Stimulated activated CD4-positive, alpha-beta T cell treated with anti-CD3 and anti-CD28 coated beads, Interleukin-4, amount 100 ng/mL, for 48 hours (primary cell): ENCODE data around the gene KRT78.
"Not testable (repeated sequence)": the region's sequence is repeated elsewhere in the genome, so short reads cannot be mapped to it uniquely, and the experiment has no call there.

Experiments used
- DNase-seq, 2 donors: peaks; one replicate each; pipeline ENCODE4 v3.0.0-alpha.2; 2020; ENCODE audit warnings: low read depth in 2 of 2

The KRT78 gene

DNA sequence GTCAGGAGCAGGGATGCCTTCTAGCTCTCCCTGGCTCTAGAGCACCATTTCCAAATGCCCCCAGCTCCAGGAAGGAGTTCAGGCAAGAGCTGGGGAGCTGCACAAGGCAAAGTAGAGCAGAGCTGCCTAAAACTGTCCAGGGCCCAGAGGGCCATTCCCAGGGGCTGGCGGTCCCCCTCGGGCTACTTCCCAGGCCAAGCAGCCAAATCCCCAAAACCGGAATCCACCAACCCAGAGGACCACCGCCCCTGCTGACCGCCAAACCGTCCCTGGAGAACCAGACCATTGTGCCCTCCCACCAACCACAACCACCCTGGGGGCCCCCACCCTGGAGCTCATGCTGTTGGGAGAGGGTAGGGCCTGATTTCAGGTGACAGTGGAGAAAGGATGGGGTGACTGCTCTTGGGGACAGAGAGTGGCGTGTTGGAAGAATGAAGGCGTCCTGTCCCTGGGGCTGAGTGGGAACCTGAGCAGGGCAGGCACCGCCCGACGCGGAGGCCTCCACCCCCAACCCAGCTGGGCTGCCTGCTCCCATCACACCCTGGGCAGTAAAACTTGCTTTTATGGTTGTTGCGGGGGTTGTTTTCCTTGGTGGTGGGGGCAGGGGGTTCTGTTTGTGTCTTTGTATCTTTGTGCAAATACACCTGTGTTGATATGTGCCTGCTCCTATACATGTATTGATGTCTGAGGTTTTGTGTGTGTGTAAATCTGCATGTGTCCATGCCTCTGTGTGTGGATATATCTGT is 24.0 kb upstream of the KRT78 start:
- DNase-seq, result no peak

DNA sequence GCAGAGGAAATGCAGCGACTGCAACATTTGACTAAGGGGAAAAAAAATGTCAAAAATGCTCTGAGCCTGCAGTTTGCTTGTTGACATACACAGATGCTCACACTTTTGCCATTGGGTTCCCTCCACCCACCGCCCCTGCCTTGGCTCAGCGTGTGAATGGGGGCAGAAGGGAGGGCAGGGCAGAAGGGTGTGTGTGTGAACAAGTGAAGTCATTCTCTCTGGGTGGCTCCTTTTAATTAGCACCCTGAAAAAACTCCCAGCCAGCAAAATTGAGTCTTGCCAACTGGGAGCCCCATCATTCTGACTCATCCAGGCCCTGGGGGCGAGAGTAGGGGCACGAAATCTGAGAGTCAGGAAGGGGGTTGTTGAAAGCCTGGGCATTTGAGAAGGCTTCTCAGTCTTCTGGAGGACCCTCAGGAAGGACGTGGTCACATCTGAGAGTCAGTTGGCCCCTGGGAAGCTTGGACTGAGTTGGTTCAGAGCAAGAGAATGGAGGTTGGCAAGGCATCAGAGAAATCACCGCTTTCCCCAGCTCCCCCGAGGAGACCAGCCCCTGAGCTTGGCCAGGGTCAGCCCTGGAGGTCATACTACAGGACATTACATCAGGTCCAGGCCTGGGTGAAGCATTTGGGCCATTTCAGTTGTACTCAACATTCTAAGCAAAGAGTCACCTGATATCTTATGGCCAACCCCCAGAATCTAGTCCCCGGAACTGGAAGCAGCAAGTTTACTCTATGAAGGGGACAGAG is 22.7 kb upstream of the KRT78 start:
- DNase-seq, result no peak

- DNase-seq, result peak; percentile 62 to 80
Observed at GRCh38 chr12:52870361-52871290, 21.8 kb upstream of the KRT78 start.

- no peak for DNase-seq
Observed at GRCh38 chr12:52867642-52868041, 18.8 kb upstream of the KRT78 start.

DNA sequence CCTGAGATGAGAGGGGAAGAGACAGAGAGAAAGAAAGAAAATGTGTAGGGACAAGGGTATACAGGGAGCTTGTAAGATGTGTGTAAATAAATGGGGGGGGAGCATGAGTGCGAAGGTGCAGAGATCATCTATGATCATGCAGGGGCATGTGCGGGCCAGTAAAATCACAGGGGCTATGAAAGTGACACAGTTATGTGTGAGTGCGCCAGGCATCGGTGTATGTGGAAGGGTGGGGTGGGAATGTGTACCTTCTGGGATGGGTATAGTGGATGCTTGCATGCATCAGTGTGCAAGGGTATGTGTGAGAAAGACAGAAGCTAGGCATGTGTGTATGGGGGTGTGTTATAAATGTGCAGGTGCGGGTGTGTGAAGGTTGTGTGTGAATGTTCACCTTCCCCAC is 18.4 kb upstream of the KRT78 start:
- DNase-seq, result no peak

DNA sequence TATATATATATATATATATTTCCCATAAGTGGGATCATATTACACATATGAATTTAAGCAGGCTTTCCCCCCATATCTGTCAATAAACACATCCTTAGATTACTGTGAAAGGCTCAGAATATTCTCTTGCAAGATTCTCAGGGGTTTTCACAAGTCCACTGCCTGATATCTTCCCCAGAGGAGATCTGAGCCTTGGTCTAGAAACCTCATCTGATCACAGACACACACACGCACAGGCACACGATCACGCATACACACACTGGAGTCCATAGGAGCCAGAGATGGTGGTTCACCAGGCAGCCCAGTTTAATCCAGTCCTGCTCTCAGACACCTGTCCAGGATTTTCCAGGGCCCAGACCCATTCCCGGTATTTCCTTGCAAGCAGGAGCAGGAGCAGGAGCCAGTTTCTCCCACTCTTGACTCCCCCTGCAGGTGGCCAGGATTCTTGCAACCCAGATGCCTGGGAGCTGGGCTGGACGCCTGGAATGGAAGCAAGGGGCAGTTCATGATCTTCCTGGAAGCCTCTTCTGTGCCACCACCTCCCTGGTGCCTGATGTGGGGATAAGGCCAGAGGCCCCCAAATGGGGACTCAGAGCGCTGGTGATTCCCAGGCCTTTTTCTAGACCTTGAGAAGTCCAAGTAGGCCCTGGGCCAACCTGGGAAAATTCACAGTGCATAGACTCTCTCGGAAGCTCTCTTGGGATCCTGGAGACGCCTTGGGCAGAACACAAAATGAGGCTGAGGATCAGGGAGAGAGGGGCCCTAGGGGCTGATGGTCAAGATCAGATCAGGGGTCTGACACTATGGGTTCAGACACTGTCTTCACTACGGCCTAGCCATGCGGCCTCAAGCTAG is 16.5 kb upstream of the KRT78 start:
- DNase-seq, result no peak

DNA sequence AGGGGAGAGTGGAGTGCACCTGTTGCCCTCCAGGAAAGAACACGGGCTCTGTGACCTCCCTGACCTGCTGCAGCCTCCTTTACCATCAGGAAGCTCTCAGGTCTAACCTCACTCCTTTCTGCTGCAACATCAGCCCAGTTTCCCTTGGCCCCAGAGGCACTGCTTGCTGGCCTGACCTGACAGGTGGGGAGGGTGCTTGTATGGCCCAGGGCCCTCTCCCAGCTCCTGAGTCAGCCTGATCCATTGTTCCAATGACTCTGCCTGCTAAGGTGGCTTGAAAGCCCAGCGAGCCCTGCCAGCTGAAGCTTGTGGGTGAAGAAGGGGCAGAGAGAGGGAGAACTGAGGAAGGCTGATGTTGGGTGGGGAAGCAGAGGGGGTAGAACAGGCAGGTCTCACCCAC is 13.2 kb upstream of the KRT78 start:
- DNase-seq, result no peak

GRCh38 chr12:52861511-52861910 is 12.7 kb upstream of the KRT78 start:
- no peak for DNase-seq

- no peak for DNase-seq
Observed at GRCh38 chr12:52860102-52860823, 11.5 kb upstream of the KRT78 start.

- DNase-seq, result no peak
Observed at GRCh38 chr12:52857500-52857899, 8.7 kb upstream of the KRT78 start.

GRCh38 chr12:52856787-52857186 is 8.0 kb upstream of the KRT78 start:
- no peak for DNase-seq

DNA sequence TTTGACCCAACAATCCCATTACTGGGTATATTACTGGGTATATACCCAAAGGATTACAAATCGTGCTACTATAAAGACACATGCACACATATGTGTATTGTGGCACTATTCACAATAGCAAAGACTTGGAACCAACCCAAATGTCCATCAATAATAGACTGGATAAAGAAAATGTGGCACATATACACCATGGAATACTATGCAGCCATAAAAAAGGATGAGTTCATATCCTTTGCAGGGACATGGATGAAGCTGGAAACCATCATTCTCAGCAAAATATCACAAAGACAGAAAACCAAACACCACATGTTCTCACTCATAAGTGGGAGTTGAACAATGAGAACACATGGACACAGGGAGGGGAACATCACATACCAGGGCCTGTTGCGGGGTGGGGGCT is 7.3 kb upstream of the KRT78 start:
- not testable (repeated sequence) for DNase-seq

DNA sequence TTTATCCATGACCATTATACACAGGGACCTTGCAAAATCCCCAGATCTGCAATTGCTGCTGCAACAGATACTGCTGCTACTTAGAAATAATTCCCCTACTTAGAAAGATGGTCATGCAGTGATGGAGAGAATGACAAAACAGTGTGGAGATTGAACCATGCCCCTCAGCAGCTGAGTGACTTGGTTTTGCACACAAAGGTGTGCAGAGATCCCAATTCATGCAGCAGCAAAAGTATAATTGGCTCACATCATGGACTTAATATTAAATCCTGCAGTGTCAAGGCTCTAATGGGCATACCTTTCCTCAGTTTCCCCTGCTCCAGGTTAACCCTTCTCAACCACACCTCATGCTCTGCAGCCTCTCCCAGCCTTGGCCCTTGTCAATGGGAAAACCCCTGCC is 3.0 kb upstream of the KRT78 start:
- no peak for DNase-seq

- DNase-seq, result no peak
Observed at GRCh38 chr12:52850681-52851080, 1.9 kb upstream of the KRT78 start.

- DNase-seq, result no peak
Observed at GRCh38 chr12:52849511-52849910, 717 bp upstream of the KRT78 start.

- DNase-seq, result no peak
Observed at GRCh38 chr12:52847335-52848102, 1.3 kb downstream of the KRT78 start.

DNA sequence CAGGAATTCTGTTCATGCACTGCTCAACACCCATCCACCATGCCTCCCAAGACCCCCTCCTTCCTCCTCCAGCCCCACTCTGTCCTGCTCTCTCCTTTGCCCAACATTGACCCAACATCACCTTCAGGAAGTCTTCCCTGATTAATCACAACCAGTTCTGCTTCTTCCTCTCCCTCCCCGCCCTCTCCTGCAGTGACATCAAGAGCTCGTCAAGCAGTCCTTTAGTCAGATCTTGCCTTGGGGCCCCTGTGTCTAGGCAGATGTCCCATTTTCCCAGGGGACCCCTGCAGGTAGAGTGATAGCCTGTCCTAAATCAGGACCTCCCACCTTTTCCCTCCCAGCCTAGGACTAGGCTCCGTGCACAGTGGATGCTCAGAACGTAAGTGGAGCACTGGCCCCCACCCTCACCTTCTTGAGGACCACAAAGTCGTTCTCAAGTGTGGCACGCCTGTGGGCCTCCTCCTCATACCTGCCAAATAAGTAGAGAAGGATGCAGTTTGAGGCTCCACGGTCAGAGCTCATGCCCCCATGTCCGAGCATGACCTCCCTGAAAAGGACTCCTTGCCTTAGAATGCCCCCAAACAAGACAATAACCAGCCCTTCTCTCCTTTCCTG is 2.3 kb downstream of the KRT78 start:
- DNase-seq, result no peak

DNA sequence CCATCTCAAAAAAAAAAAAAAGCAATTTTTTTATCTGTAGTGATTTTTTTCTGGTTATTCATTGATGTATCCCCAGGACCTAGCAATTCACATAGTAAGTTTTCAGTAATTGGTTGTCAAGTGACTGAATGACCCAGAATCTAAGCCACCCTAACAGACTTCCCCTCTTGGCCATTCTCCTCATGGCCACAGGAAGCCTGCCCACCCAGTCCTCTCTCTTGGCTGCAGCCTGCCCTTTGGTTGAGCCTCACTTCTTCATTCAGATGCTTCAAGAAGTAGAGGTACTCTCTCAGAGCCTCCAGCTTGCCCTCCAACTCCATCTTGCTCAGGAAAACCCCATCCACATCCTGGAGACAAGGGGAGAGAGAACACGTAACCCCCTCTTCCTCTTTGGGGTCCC is 2.8 kb downstream of the KRT78 start:
- no peak for DNase-seq

GRCh38 chr12:52844386-52844785 is 4.4 kb downstream of the KRT78 start:
- DNase-seq, result no peak
